ENCODE data around the gene LEPROT.

The LEPROT gene

GRCh38 chr1:65479554-65480204 lies 59.2 kb downstream of the LEPROT start:
- TF ChIP-seq REST (IDR thresholded peaks at IDR 0.05; ENCODE audit: insufficient read depth in 1 of 2, low read depth in 2 of 2, low read length in 2 of 2) (no peak), TAF1 (IDR thresholded peaks at IDR 0.05; ENCODE audit: borderline replicate concordance, insufficient read depth, low read length) (no peak), FOXP2 (optimal IDR thresholded peaks at IDR 0.05; ENCODE audit: borderline replicate concordance, extremely low read depth, extremely low read length, insufficient read depth) (no peak), SIN3A (IDR thresholded peaks at IDR 0.05; ENCODE audit: borderline replicate concordance, insufficient read depth, low read length) (no peak), POLR2AphosphoS5 (IDR thresholded peaks at IDR 0.05; ENCODE audit: low read depth, low read length) (no peak)

GRCh38 chr1:65480684-65481405 lies 60.4 kb downstream of the LEPROT start:
- TF ChIP-seq SIN3A (IDR thresholded peaks at IDR 0.05; ENCODE audit: borderline replicate concordance, insufficient read depth, low read length) (no peak), FOXP2 (optimal IDR thresholded peaks at IDR 0.05; ENCODE audit: borderline replicate concordance, extremely low read depth, extremely low read length, insufficient read depth) (no peak), REST (IDR thresholded peaks at IDR 0.05; ENCODE audit: insufficient read depth in 1 of 2, low read depth in 2 of 2, low read length in 2 of 2) (no peak), POLR2AphosphoS5 (IDR thresholded peaks at IDR 0.05; ENCODE audit: low read depth, low read length) (no peak), TAF1 (IDR thresholded peaks at IDR 0.05; ENCODE audit: borderline replicate concordance, insufficient read depth, low read length) (no peak)

GRCh38 chr1:65483993-65484754 lies 63.7 kb downstream of the LEPROT start:
- TF ChIP-seq POLR2AphosphoS5 (IDR thresholded peaks at IDR 0.05; ENCODE audit: low read depth, low read length): no peak
- TF ChIP-seq FOXP2 (optimal IDR thresholded peaks at IDR 0.05; ENCODE audit: borderline replicate concordance, extremely low read depth, extremely low read length, insufficient read depth): no peak
- no peak for TF ChIP-seq TAF1 (IDR thresholded peaks at IDR 0.05; ENCODE audit: borderline replicate concordance, insufficient read depth, low read length)
- no peak for TF ChIP-seq REST (IDR thresholded peaks at IDR 0.05; ENCODE audit: insufficient read depth in 1 of 2, low read depth in 2 of 2, low read length in 2 of 2)
- no peak for TF ChIP-seq SIN3A (IDR thresholded peaks at IDR 0.05; ENCODE audit: borderline replicate concordance, insufficient read depth, low read length)

Measured in PFSK-1 (cell line).